HFF-Myc (cell line): ENCODE data around the gene DNAH11.

Experiments used
- DNase-seq: peaks from one replicate; pipeline ENCODE4 v3.0.0-alpha.2; 2011; ENCODE audit warnings: low read depth; ENCODE audit errors: extremely low read depth
- H3K4me3 ChIP-seq: replicated peaks from 2 replicates; pipeline ENCODE4 v1.5.1; 2011; ENCODE audit warnings: low read depth, mild to moderate bottlenecking, control low read depth, low read length
- CTCF ChIP-seq: IDR thresholded peaks from 2 replicates; pipeline ENCODE4 v1.5.1; 2012; ENCODE audit warnings: mild to moderate bottlenecking, low read depth, low read length, control low read depth; ENCODE audit errors: missing control alignments

Gene DNAH11

GRCh38 chr7:21704359-21704758 lies 161.5 kb downstream of the DNAH11 start:
- TF ChIP-seq CTCF = no peak
- no peak overlapping the region for H3K4me3 ChIP-seq
- DNase-seq = no peak

GRCh38 chr7:21706131-21706530 lies 163.3 kb downstream of the DNAH11 start:
- no peak overlapping the region for H3K4me3 ChIP-seq
- no peak for DNase-seq
- no peak for TF ChIP-seq CTCF

DNA sequence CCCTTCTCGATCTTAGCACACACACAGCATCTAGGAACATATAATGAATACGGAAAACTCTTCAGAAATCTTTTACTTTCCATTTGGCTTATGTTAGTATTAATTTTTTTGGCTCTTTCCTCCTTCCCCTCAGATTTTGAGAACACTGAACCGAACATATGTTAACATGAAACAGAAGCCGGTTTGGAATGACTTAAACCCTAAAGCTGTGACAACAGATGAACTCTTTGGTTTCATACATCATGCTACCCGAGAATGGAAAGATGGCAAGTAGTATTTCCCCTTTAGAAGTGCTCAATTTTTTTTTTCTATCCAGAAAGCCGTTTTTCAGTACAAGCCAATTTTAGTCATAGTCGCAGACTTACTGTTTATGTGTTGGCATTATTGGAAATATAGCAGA lies 164.7 kb downstream of the DNAH11 start:
- DNase-seq = no peak
- no peak overlapping the region for H3K4me3 ChIP-seq
- no peak for TF ChIP-seq CTCF

GRCh38 chr7:21708096-21708495 lies 165.3 kb downstream of the DNAH11 start:
- no peak for DNase-seq
- no peak overlapping the region for H3K4me3 ChIP-seq
- no peak for TF ChIP-seq CTCF

DNA sequence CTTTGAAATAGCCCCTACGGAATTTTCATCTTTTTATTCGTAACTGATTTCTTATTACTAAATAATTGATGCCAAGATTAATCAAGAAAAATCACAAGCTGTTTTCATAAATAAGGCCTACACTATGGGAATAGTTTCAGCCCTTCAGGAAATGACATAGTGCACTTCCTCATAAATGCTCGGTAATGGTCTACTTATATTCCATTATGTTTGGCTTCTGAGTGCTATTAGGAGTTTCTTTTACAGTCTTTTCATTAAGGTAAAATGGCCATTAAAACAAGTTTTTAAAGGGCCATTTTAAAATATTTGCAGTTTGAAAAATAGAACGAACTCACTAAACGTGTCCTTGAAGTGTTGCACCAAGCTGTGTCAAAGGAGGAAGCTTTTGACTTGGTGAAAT lies 174.5 kb downstream of the DNAH11 start:
- no peak overlapping the region for H3K4me3 ChIP-seq
- no peak for TF ChIP-seq CTCF
- DNase-seq = no peak

DNA sequence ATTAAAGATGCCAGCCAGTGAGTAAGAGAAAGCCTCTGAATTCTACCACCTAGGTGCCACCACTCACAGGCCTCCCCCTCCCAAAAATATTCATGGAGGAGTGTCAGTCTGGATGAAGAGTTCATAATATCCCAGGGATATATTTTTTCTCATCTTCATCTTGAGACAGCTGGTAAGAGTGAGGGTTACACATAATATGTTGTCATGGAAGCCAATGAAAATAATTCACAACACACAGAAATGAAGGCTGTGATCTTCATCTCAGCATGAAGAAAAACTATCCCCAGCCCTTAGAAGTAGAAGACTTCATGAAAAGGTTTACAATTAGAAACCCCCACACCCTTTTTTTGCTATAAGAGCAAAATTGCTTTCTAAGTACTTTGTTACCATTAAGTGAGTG lies 175.6 kb downstream of the DNAH11 start:
- TF ChIP-seq CTCF = no peak
- no peak for DNase-seq

DNA sequence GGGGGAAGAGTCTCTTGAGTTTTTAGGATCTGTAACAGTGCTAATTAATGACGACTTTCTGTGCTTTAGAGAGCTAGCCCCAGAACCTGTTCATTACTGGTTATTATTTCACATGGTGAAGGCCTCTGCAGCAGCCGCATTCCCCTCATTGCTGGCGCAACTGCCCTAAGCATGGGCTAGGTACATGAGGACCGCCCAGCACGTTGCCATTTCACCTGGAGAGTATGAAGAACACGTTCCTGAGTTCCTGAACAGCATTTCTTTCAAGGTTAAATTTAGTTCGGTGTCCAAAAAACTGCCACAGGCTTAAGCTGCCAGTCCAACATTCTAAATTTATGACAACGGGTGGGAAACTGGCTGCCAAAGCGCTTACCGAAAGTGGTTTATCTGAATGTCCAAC lies 177.0 kb downstream of the DNAH11 start:
- no peak for TF ChIP-seq CTCF
- H3K4me3 ChIP-seq = no peak overlapping the region
- no peak for DNase-seq

More for the DNA sequence above, 175.6 kb downstream of the DNAH11 start:
- no peak overlapping the region for H3K4me3 ChIP-seq
